Spinal cord (tissue), 10 donors: ENCODE measurements around the gene LRWD1. TPM values are rescaled to one million over a fixed set of nuclear protein-coding genes. Genes with fewer than 3 reads are reported as not detected.
"Not testable (repeated sequence)": the region's sequence is repeated elsewhere in the genome, so short reads cannot be mapped to it uniquely, and the experiment has no call there.

Source experiments
- DNase-seq, 6 donors: peaks; one replicate each; pipeline versions ENCODE4 v3.0.0 to v3.0.0-alpha.2; 2013 to 2015; ENCODE audit warnings: low spot score in 6 of 6, low read depth in 4 of 6
- H3K27ac ChIP-seq: one replicate; pipeline ENCODE4 v1.5.1; 2013; ENCODE audit warnings: low read depth, low read length, control low read depth
- H3K27me3 ChIP-seq: one replicate; pipeline ENCODE4 v1.6.1; 2013; ENCODE audit warnings: low read length; ENCODE audit not compliant: control insufficient read depth, insufficient read depth
- H3K36me3 ChIP-seq: one replicate; pipeline ENCODE4 v1.6.1; 2013; ENCODE audit warnings: low read length; ENCODE audit not compliant: control insufficient read depth, insufficient read depth
- H3K4me1 ChIP-seq: one replicate; pipeline ENCODE4 v1.6.1; 2013; ENCODE audit warnings: low read length; ENCODE audit not compliant: control insufficient read depth, insufficient read depth
- H3K4me3 ChIP-seq: one replicate; pipeline ENCODE4 v1.5.1; 2013; ENCODE audit warnings: low read depth, low read length, control low read depth
- H3K9me3 ChIP-seq: one replicate; pipeline ENCODE4 v1.6.1; 2013; ENCODE audit warnings: low read length; ENCODE audit not compliant: control insufficient read depth, insufficient read depth
- WGBS: methylation state at CpG from one replicate; pipeline ENCODE4 v1.1.5; 2013; ENCODE audit warnings: missing lambda C conversion rate; ENCODE audit not compliant: insufficient coverage; 5-methylcytosine and 5-hydroxymethylcytosine counted together
- polyA plus RNA-seq, 2 donors: library from polyadenylated mRNA; unstranded; fragments of 120-200 nt; gene quantifications; one replicate each; pipeline ENCODE4 v1.2.1, GENCODE V29; 2013; ENCODE audit not compliant: insufficient read length in 2 of 2
- total RNA-seq, 2 donors: library from RNA; depleted of rRNA in 1 of 2; stranded (reverse); fragments of 120-200 nt in 1 of 2; fragments of >200 nt in 1 of 2; gene quantifications; one replicate each; pipeline versions ENCODE4 v1.2.3 to v1.2.4, GENCODE V29; 2013 to 2014
- donor health status: healthy.

Gene LRWD1
- total and polyA plus RNA-seq, 4 donors: 20.9 to 48.6 (median 33.3) TPM

DNA sequence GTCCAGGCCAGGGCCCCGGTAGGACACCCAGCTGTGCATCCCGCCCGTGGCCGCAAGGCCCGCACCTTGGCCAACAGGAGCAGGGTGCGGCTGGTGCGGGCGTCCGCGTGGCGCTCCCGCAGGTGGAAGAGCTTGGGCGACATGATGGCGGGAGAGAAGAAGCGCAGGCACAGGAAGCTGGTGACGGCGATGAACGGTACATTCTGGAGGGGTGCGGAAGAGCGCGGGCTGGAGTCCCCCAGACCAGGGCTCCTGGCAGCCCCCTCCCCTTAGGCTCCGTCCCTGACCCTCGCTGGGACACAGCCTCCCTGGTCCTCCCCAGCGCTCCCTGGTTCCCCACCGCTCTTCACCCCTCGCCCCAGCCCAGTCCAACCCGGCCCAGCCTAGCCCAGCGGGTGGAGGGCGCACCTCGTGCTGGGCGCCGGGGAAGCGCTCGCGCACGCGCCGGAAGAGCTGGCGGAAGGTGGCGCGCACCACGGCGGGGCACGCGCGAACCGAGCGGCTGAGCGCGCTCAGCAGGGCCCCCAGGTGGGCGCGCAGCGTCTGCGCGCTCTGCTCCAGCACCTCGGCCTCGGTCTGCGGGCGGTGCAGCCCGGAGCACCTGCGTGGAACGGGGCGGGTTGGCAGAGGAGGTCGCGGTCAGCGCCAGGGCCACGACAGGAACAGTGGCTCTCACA lies 29.8 kb downstream of the LRWD1 start:
- H3K4me3 ChIP-seq, DNase-seq, H3K4me1 ChIP-seq, H3K27me3 ChIP-seq, H3K27ac ChIP-seq, H3K9me3 ChIP-seq, H3K36me3 ChIP-seq: not testable (repeated sequence)
- no CpG with 5 or more reads among the region's 67 CpGs for WGBS

DNA sequence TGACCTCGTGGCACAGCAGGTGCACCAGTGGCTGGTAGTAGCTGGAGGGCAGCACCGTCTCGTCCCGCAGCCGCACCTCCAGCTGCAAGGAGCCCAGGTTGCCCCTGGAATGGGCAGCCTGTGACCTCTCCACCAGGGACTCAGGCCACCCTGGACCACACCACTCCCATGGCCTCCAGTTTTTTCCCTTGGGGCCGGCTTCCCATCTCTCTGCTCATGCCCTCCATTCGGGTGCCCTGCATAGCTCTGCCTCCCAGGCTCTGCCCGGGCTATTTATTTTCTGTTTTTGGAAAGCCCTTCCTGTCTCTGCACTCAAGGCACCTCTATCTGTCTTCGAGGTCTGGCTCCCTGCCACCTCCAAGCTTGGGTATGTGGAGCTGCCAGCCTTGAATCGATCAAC lies 32.1 kb downstream of the LRWD1 start:
- H3K9me3 ChIP-seq, H3K4me1 ChIP-seq, H3K27ac ChIP-seq, H3K4me3 ChIP-seq, H3K27me3 ChIP-seq, H3K36me3 ChIP-seq: not testable (repeated sequence)
- no CpG with 5 or more reads among the region's 10 CpGs for WGBS
- DNase-seq: peak in 1 of 6 donors; percentile 0

DNA sequence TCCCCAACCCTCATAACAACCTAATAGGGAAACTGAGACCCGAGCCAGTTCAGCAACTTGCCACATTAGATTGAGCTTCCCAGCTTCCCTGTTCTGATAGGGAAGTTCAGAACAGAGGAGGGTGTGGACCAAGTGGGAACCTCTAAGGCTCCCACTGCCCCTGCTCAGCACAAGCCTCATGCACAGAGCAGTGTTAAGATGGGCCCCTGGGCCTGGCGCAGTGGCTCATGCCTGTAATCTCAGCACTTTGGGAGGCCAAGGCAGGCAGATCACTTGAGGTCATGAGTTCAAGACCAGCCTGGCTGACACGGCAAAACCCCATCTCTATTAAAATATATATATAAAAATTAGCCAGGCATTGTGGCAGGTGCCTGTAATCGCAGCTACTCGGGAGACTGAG lies 32.5 kb downstream of the LRWD1 start:
- no CpG with 5 or more reads among the region's 5 CpGs for WGBS
- H3K27me3 ChIP-seq, DNase-seq, H3K36me3 ChIP-seq, H3K9me3 ChIP-seq, H3K27ac ChIP-seq, H3K4me3 ChIP-seq, H3K4me1 ChIP-seq: not testable (repeated sequence)

DNA sequence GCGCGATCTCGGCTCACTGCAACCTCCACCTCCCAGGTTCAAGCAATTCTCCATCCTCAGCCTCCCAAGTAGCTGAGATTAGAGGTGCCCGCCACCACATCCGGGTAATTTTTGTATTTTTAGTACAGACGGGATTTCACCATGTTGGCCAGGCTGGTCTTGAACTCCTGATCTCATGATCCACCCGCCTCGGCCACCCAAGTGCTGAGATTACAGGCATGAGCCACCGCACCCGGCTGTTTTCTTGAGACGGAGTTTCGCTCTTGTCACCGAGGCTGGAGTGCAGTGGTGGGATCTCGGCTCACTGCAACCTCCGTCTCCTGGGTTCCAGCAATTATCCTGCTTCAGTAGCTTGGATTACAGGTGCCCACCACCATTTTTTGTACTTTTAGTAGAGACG lies 33.5 kb downstream of the LRWD1 start:
- DNase-seq, H3K9me3 ChIP-seq, H3K4me1 ChIP-seq, H3K36me3 ChIP-seq, H3K27ac ChIP-seq, H3K27me3 ChIP-seq, H3K4me3 ChIP-seq: not testable (repeated sequence)
- WGBS: no CpG with 5 or more reads among the region's 16 CpGs

DNA sequence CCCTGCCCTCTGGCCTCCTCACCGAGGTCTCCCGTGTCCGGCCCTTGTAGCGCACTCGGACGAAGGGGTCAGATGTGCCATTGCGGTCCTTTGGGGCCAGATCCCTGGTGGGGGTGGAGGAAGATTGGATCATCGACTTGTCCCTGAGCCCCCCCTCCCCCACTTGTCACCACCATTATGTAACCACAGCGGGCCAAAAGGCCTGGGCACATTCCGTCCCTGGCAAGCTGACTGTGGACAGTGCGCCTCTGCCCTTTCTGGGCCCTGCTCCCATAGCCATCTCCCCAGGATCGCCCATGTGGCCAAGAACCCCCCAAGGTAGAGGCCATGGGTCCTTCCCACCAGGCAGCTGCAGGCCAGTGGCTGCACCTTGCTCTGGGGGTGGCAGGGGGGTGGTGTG lies 38.4 kb downstream of the LRWD1 start:
- H3K27me3 ChIP-seq, H3K9me3 ChIP-seq, H3K36me3 ChIP-seq, H3K4me3 ChIP-seq, DNase-seq, H3K27ac ChIP-seq, H3K4me1 ChIP-seq: not testable (repeated sequence)
- no CpG with 5 or more reads among the region's 12 CpGs for WGBS

DNA sequence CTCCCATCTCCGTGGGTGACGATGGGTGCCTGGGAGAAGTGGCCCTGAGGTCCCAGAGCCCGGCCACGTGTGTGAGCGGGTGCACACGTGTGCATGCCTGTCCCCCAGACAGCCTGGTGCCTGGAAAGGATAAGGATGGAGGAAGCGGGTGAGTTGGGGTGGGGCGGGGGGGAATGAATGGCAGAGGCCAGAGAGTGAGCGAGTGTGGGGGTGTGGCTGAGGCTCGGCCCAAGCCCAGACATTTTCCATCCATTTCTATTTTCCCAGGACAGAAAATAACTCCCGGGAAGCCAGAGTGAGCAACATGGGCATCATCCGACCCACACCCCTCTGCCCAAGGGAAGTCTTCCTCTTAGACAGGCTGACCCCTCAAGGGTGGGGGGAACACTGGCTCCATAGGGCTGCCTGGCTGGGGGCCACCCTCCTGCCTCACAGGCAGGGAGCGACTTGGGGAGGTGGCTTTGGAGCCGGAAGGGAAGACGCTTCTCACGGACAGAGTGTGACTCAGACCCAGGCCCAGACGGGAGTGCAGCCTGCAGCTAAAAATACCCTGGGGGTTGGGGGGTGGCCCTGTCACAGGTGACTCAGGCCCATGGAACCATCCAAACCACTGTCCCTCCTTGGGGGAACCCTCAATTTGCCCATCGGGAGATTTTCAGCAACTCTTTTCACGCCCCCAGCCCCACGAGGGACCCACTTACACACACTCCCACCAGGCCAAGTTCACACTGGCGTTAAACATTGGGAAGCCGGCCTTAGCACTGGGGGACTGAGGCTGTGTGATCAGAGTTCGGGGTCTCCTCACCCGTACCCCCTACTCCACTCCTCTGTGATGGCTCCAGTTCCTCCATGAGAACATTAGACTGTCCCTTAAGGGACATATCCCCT lies 40.8 kb downstream of the LRWD1 start:
- H3K9me3 ChIP-seq, DNase-seq, H3K4me1 ChIP-seq, H3K27ac ChIP-seq, H3K27me3 ChIP-seq, H3K4me3 ChIP-seq, H3K36me3 ChIP-seq: not testable (repeated sequence)
- no CpG with 5 or more reads among the region's 24 CpGs for WGBS

DNA sequence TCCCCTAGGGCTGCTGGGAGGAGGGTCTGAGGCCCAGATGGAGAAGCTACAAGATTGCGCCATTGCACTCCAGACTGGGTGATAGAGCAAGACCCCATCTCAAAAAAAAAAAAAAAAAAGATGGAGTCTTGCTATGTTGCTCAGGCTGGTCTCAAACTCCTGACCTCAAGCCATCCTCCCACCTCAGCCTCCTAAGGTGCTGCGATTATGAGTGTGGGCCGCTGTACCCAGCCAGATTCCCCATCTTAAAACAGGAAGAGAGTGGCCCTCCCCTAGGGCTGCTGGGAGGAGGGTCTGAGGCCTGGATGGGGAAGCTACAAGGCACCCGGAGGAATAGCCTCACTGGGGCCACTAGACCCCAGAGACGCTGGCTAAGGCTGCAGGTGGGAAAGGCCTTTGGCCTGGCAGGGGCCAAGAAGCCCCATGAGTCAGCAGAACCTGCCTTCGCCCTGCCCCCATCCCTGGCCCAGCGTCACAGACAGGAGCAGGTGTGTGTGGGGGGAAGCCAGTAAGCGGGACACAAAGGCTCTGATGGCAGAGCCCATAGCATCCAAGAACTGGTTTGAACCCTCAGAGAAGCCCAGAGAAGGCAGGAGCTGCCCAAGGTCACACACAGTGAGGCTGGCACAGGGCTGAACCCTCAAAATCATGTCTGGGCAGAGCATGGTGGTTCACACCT lies 42.8 kb downstream of the LRWD1 start:
- H3K27ac ChIP-seq, H3K36me3 ChIP-seq, H3K4me3 ChIP-seq, H3K4me1 ChIP-seq, H3K9me3 ChIP-seq, H3K27me3 ChIP-seq, DNase-seq: not testable (repeated sequence)
- no CpG with 5 or more reads among the region's 8 CpGs for WGBS

DNA sequence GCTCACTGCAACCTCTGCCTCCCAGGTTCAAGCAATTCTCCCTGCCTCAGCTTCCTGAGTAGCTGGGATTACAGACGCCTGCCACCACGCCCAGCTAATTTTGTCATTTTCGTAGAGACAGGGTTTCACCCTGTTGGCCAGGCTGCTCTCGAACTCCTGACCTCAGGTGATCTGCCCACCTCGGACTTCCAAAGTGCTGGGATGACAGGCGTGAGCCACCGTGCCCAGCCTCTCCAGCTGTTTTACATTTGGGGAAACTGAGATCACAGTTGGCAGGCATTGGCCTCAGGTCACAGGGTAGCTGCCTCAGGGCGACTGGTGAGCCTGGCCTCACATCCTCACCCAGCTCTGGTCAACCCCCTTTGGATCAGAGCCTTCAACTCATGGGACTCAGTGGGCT lies 45.8 kb downstream of the LRWD1 start:
- not testable (repeated sequence) for H3K27me3 ChIP-seq, H3K9me3 ChIP-seq, DNase-seq, H3K36me3 ChIP-seq, H3K4me3 ChIP-seq, H3K27ac ChIP-seq, H3K4me1 ChIP-seq
- no CpG with 5 or more reads among the region's 8 CpGs for WGBS

DNA sequence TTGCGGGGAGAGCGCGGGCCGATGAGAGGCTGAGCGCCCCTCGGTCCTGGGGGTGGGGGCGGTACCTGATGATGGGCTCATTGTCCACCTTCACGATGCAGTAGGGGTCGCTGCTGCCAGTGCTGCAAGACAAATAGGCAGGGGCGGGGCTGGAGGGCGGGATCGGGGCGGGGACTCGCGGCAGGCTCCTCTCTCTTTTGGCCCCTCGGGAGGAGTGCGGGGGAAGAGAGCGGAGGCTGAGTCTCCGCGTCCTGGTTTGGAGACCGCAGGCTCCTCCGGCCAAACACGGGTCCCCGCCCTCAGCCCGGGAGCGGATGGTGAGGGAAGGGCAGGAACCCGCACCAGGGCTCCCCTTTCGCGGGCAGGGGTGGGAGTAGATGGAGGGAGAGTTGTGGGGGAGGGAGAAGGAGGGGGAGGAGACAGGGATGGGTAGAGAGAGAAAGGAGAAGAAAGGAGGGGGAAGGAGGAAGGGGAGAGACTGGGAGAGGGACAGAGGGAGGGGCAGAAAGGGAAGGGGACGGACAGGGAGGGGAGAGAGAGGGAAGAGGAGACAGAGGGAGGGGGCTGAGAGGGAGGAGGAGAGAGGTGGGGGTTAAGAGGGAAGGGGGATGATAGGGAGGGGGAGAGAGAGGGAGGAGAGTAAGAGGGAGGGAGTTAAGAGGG lies 47.2 kb downstream of the LRWD1 start:
- not testable (repeated sequence) for H3K4me3 ChIP-seq, DNase-seq, H3K9me3 ChIP-seq, H3K36me3 ChIP-seq, H3K27ac ChIP-seq, H3K4me1 ChIP-seq, H3K27me3 ChIP-seq
- WGBS: no CpG with 5 or more reads among the region's 30 CpGs
